GM20000 (cell line): Measurements from ENCODE around the gene CD180.

ENCODE experiments used
- DNase-seq: peaks from one replicate; pipeline ENCODE4 v3.0.0; 2012; ENCODE audit warnings: low spot score
- CTCF ChIP-seq: IDR thresholded peaks from 2 replicates; pipeline ENCODE4 v1.5.1; 2012; ENCODE audit warnings: mild to moderate bottlenecking, control low read depth; ENCODE audit errors: extremely low read depth, missing control alignments

Gene CD180

DNA sequence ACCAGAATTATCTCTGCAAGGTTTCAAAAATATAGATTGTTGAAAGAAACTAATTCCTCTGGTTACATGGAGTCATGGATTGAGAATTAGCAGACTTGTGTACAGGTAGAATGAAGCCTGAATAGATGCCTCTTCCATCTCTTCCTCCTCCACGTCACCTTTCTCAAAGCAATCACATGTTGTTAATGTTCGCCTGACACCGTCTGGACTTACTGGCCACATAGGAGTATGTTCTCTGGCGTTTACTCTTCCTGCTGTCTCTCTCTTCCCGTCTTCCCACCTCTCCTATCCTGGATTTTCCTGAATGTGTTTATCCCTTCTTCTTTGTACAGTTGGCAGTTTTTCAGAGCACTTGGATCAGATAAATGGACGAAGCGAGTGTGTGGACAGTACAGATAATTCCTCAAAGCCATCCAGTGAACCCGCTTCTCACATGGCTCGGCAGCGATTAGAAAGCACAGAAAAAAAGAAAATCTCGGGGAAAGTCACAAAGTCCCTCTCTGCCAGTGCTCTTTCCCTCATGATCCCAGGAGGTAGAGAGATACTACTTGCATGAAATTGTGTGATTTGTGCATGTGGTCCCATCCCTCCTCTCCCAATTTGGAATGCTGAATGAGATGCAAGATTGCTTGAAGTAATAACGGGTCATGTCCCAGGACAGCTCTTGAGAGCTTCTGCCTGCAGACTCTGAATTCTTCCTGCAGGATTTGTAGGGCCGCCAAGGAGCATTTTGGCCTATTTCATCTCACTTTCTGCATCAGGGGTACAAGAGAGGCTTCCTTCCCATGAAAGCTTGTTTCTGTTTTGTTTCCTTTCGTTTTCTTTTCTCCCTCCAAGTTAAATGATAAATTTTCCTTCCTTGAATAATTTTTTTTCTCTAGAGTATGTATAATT, 47.3 kb downstream of the CD180 start:
- TF ChIP-seq CTCF: no peak
- DNase-seq: no peak

- no peak for TF ChIP-seq CTCF
- DNase-seq: no peak
These were observed 48.8 kb downstream of the CD180 start for GRCh38 chr5:67147760-67148159.

- TF ChIP-seq CTCF: no peak
- no peak for DNase-seq
These were observed 49.6 kb downstream of the CD180 start for GRCh38 chr5:67146981-67147380.

DNA sequence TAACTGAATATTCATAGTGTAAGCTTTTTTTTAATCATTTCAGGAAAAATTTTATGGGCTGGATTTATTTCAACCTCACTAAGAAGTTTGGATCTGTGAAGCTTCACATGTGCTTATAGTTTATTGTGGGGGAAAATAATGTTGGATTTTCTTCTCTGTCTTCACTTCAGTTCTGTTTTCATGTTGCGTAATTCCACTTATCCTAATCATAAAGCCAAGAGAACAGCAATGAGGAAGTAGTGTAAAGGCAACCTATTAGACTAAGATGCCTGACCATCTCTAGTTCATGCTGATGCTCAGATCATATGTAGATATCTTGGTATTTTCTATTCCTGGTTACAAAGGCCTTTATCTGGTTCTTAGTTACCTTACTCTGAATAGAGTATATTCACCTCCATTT, 50.0 kb downstream of the CD180 start:
- TF ChIP-seq CTCF: no peak
- DNase-seq: no peak

DNA sequence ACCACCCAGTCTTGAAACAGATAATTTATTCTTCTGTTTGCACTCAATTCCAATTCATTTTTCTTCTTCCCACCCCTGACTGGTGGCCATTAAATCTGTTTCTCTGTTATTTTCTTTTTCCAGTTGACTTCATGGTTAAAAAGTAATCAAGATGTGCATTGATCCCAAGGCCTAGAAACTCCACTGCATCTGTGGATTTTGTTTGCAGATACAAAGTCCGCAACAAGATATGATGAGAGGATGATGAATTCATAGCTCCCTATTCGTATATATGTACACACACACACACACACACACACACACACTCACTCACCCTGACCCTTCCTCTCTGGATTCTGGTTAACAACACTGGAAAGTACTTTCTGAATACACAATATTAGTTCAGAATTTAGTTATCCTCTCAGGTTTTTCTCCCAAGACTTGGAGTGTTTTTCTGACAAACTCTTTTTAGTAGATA, 52.4 kb downstream of the CD180 start:
- no peak for DNase-seq
- TF ChIP-seq CTCF: no peak

DNA sequence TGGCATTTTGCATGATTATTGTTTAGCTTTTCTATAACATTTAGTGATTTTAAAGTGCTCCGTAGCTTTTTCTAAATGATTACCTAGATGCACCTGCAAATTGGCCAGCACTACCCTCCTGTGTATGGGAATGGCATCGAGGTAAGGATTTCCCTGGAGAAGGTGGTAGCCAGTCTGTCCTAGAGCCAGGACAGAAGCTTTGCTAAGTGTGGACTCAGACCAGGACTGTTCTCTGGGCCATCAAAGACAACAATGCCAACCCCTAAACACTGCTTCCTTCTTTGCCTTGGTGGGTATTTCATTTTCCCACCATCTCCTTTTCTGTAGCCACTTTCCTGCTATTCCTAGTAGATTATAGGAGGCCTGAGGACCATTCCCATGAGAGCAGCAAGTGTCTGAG, 53.0 kb downstream of the CD180 start:
- TF ChIP-seq CTCF: no peak
- no peak for DNase-seq

GRCh38 chr5:67142816-67143215, 53.8 kb downstream of the CD180 start:
- no peak for TF ChIP-seq CTCF
- DNase-seq: no peak
